GM13976 (cell line): ENCODE results near the gene AKR1B1.

Experiments
- DNase-seq: peaks from one replicate; pipeline ENCODE4 v3.0.0; 2012; ENCODE audit warnings: low spot score
- CTCF ChIP-seq: IDR thresholded peaks from 2 replicates; pipeline ENCODE4 v1.5.1; 2012; ENCODE audit warnings: borderline replicate concordance, mild to moderate bottlenecking; ENCODE audit not compliant: insufficient read depth; ENCODE audit errors: extremely low read depth, missing control alignments, control extremely low read depth
- in situ Hi-C: fragments of 300-500 bp; cut with MboI; formaldehyde crosslinking; loops from one replicate; pipeline ENCODE4 v1.12.0; 2022; ENCODE audit warnings: low sequenced_read_pairs, mixed read lengths, inconsistent platforms; ENCODE audit not compliant: unreplicated experiment

Gene AKR1B1

GRCh38 chr7:134458806-134459698 lies at the start of gene AKR1B1:
Gene AKR1B1, minus strand, starts transcription at chr7:134459100. Its CDS starts 38 bp downstream, at chr7:134459062.
- peak; percentile 97 for DNase-seq
- peak; percentile 26 for TF ChIP-seq CTCF
- in situ Hi-C loops, result no loop called here

GRCh38 chr7:134505856-134506255 lies 47.0 kb upstream of the AKR1B1 start:
- in situ Hi-C loops, result loop anchor here (10.0 kb wide), 1 partner anchor 71 kb away; no protein-coding TSS in a partner anchor
- no peak for DNase-seq

GRCh38 chr7:134504660-134505164 lies 45.8 kb upstream of the AKR1B1 start:
- in situ Hi-C loops, result loop anchor here (10.0 kb wide), 1 partner anchor 70 kb away; no protein-coding TSS in a partner anchor
- no peak for DNase-seq
- TF ChIP-seq CTCF, result no peak

More at GRCh38 chr7:134505856-134506255, 47.0 kb upstream of the AKR1B1 start:
- TF ChIP-seq CTCF, result no peak

GRCh38 chr7:134502463-134503371 lies 43.8 kb upstream of the AKR1B1 start:
- in situ Hi-C loops, result loop anchor here (10.0 kb wide), 1 partner anchor 68 kb away; no protein-coding TSS in a partner anchor
- TF ChIP-seq CTCF, result no peak
- no peak for DNase-seq

- in situ Hi-C loops, result loop anchor here (10.0 kb wide), 1 partner anchor 66 kb away; no protein-coding TSS in a partner anchor
- no peak for TF ChIP-seq CTCF
- no peak for DNase-seq
Observed at GRCh38 chr7:134500982-134501381, 42.1 kb upstream of the AKR1B1 start.

GRCh38 chr7:134500406-134500805 lies 41.5 kb upstream of the AKR1B1 start:
- TF ChIP-seq CTCF, result no peak
- in situ Hi-C loops, result loop anchor here (10.0 kb wide), 1 partner anchor 66 kb away; no protein-coding TSS in a partner anchor
- DNase-seq, result no peak
